Left lung (tissue), 14 donors: ENCODE measurements around the gene GSTCD. TPM values are rescaled to one million over a fixed set of nuclear protein-coding genes. Genes with fewer than 3 reads are reported as not detected.

Experiments
- ATAC-seq: fragments of 200-7000 bp; cut with Tn5 transposase; one replicate; pipeline ENCODE4 v1.9.1; 2020; ENCODE audit warnings: moderate library complexity
- DNase-seq, 4 donors: peaks; one replicate each; pipeline ENCODE4 v3.0.0-alpha.2; 2013 to 2020
- H3K27ac ChIP-seq, 2 donors: fragments of 200-600 bp; sonication (generic) in 1 of 2; one replicate each; pipeline versions ENCODE4 v1.5.0 to v1.8.0; 2020 to 2021
- H3K27me3 ChIP-seq, 2 donors: fragments of 200-600 bp; sonication (generic) in 1 of 2; one replicate each; pipeline versions ENCODE4 v1.5.0 to v1.8.0; 2020 to 2021
- H3K36me3 ChIP-seq, 2 donors: fragments of 200-600 bp; sonication (generic) in 1 of 2; one replicate each; pipeline versions ENCODE4 v1.5.0 to v1.8.0; 2020 to 2021
- H3K4me1 ChIP-seq, 2 donors: fragments of 200-600 bp; one replicate each; pipeline ENCODE4 v1.8.0; 2021
- H3K4me3 ChIP-seq, 2 donors: fragments of 200-600 bp; sonication (generic) in 1 of 2; one replicate each; pipeline versions ENCODE4 v1.5.0 to v1.8.0; 2020 to 2021; ENCODE audit warnings: mild to moderate bottlenecking in 1 of 2
- H3K9me3 ChIP-seq, 2 donors: fragments of 200-600 bp; sonication (generic) in 1 of 2; one replicate each; pipeline versions ENCODE4 v1.5.0 to v1.8.0; 2020 to 2021
- CTCF ChIP-seq, 2 donors: fragments of 200-600 bp; sonication (generic) in 1 of 2; IDR thresholded peaks; one replicate each; pipeline versions ENCODE4 v1.5.0 to v1.8.0; 2021; ENCODE audit warnings: antibody characterized with exemption in 2 of 2
- intact Hi-C, 2 donors: fragments of 100-400 bp; cut with DNase I; formaldehyde crosslinking; loops; one replicate each; pipeline versions ENCODE4 v1.11.2 to v1.14.2; 2022
- long read RNA-seq, 12 donors: library from polyadenylated mRNA in 2 of 12; unstranded in 2 of 12; transcript quantifications; one replicate each; pipeline ENCODE4 v2.0.0 and lab custom pipeline, GENCODE V29; 2019 to 2026
- polyA plus RNA-seq, 6 donors: library from polyadenylated mRNA; unstranded; fragments of 120-200 nt; gene quantifications; one replicate each; pipeline ENCODE4 v1.2.1, GENCODE V29; 2013; ENCODE audit not compliant: insufficient read length in 6 of 6
- total RNA-seq, 2 donors: library from RNA; stranded (reverse); fragmentation: NEBNext Ultra II Directional; extraction: Animal tissue kit (Norgen Biotek cat#: 25700); gene quantifications; one replicate each; pipeline ENCODE4 v1.2.1, GENCODE V29; 2021
- donor health status: DM: no; HTN: yes; CAD: no.
- donor health status: DM: no; HTN: no; CAD: no.

GSTCD gene
- total RNA-seq: 10 to 100 TPM; 10.8 to 14.5 TPM
- polyA plus RNA-seq: 10 to 100 TPM; 12.1 to 16.9 (median 16.1) TPM
- long read RNA-seq, donor 1, full-length matches to known transcripts: 3 of 3 reads
- long read RNA-seq, donor 1, partial matches to known transcripts: 0 of 3 reads
- long read RNA-seq, donor 1, other reads (novel, unspliced or antisense): 0 of 3 reads
- long read RNA-seq, donor 2, full-length matches to known transcripts: 3 of 22 reads
- long read RNA-seq, donor 2, partial matches to known transcripts: 19 of 22 reads
- long read RNA-seq, donor 2, other reads (novel, unspliced or antisense): 0 of 22 reads
- long read RNA-seq, donor 3, full-length matches to known transcripts: 1 of 1 reads
- long read RNA-seq, donor 3, partial matches to known transcripts: 0 of 1 reads
- long read RNA-seq, donor 3, other reads (novel, unspliced or antisense): 0 of 1 reads
- long read RNA-seq, donor 4, partial matches to known transcripts: 1 of 1 reads
- long read RNA-seq, donor 4, other reads (novel, unspliced or antisense): 0 of 1 reads
- long read RNA-seq, donor 5: 0 reads
- long read RNA-seq, donor 6, full-length matches to known transcripts: 2 of 2 reads
- long read RNA-seq, donor 6, partial matches to known transcripts: 0 of 2 reads
- long read RNA-seq, donor 6, other reads (novel, unspliced or antisense): 0 of 2 reads
- long read RNA-seq, donor 7: 0 reads
- long read RNA-seq, donor 8, full-length matches to known transcripts: 1 of 1 reads
- long read RNA-seq, donor 8, partial matches to known transcripts: 0 of 1 reads
- long read RNA-seq, donor 8, other reads (novel, unspliced or antisense): 0 of 1 reads
- long read RNA-seq, donor 9: 0 reads
- long read RNA-seq, donor 10: 0 reads
- long read RNA-seq, donor 11, full-length matches to known transcripts: 2 of 2 reads
- long read RNA-seq, donor 11, partial matches to known transcripts: 0 of 2 reads
- long read RNA-seq, donor 11, other reads (novel, unspliced or antisense): 0 of 2 reads
- long read RNA-seq, donor 12, full-length matches to known transcripts: 1 of 1 reads
- long read RNA-seq, donor 12, partial matches to known transcripts: 0 of 1 reads
- long read RNA-seq, donor 12, other reads (novel, unspliced or antisense): 0 of 1 reads

- no peaks in the 10 kb centered on the region for H3K27me3 ChIP-seq
- peak; percentile 99 for ATAC-seq
- DNase-seq: peak; percentile 92 to 95 (median 93)
- H3K36me3 ChIP-seq: no peaks in the 10 kb centered on the region
- intact Hi-C loops: no loop called here
- H3K4me1 ChIP-seq: peaks cover 14 to 20% of the 10 kb centered on the region in 2 donors
- H3K4me3 ChIP-seq: peak within 1 kb of the TSS; percentile 71 to 84
- no peaks in the 10 kb centered on the region for H3K9me3 ChIP-seq
- peak within 1 kb of the TSS; percentile 87 to 89 for H3K27ac ChIP-seq
- TF ChIP-seq CTCF (IDR thresholded peaks at IDR 0.05): no peak
Measured at GRCh38 chr4:105708181-105709080, at the start of gene GSTCD, which contains the start of gene INTS12. TSS of gene GSTCD (plus strand) at chr4:105708784. CDS start at chr4:105717614, 8,830 bp downstream. TSS of gene INTS12 (minus strand) at chr4:105708689. CDS start at chr4:105700005, 8,684 bp downstream.

GRCh38 chr4:105659190-105659589 is 49.4 kb upstream of the GSTCD start:
- TF ChIP-seq CTCF (IDR thresholded peaks at IDR 0.05): no peak
- intact Hi-C loops: no loop called here
- H3K36me3 ChIP-seq: no peaks in the 10 kb centered on the region
- H3K27me3 ChIP-seq: no peaks in the 10 kb centered on the region
- H3K4me1 ChIP-seq: no peaks in the 10 kb centered on the region
- ATAC-seq (no peak), DNase-seq (no peak)
- H3K9me3 ChIP-seq: no peaks in the 10 kb centered on the region
- no peak overlapping the region for H3K27ac ChIP-seq
- no peak overlapping the region for H3K4me3 ChIP-seq

GRCh38 chr4:105661028-105661427 is 47.6 kb upstream of the GSTCD start:
- DNase-seq (no peak), ATAC-seq (no peak)
- intact Hi-C loops: loop anchor here in 1 of 2 donors (10.0 kb wide), 1 partner anchor 136 kb away; no protein-coding TSS in a partner anchor
- no peak overlapping the region for H3K4me3 ChIP-seq
- no peak overlapping the region for H3K27ac ChIP-seq
- no peaks in the 10 kb centered on the region for H3K27me3 ChIP-seq
- no peaks in the 10 kb centered on the region for H3K9me3 ChIP-seq
- no peaks in the 10 kb centered on the region for H3K4me1 ChIP-seq
- TF ChIP-seq CTCF (IDR thresholded peaks at IDR 0.05): no peak
- H3K36me3 ChIP-seq: no peaks in the 10 kb centered on the region

GRCh38 chr4:105662935-105663675 is 45.5 kb upstream of the GSTCD start:
- Histone ChIP-seq H3K4me1 (no peaks in the 10 kb centered on the region), H3K27ac (no peak overlapping the region), H3K36me3 (no peaks in the 10 kb centered on the region), H3K4me3 (no peak overlapping the region), H3K27me3 (no peaks in the 10 kb centered on the region), H3K9me3 (no peaks in the 10 kb centered on the region)
- DNase-seq (no peak), ATAC-seq (peak; percentile 80)
- no peak for TF ChIP-seq CTCF (IDR thresholded peaks at IDR 0.05)
- intact Hi-C loops: loop anchor here in 1 of 2 donors (10.0 kb wide), 1 partner anchor 138 kb away; no protein-coding TSS in a partner anchor
